WTC11 (cell line): Measurements from ENCODE around the gene FAM216B. TPM values are rescaled to one million over a fixed set of nuclear protein-coding genes. Genes with fewer than 3 reads are reported as not detected.

Experiments
- ATAC-seq: fragments of 200-7000 bp; cut with Tn5 transposase; 2 replicates; pipeline ENCODE4 v1.10.0; 2021; ENCODE audit warnings: mild to moderate bottlenecking, moderate library complexity
- CTCF ChIA-PET: fragments of 300-600 bp; sonication (Branson Sonifier 250); formaldehyde crosslinking; loops from one replicate; lab custom pipeline; 2021; ENCODE audit warnings: antibody characterized with exemption; lab: Charles Lee
- POLR2A ChIA-PET: fragments of 350-600 bp; sonication (Branson Sonifier 250); formaldehyde crosslinking; loops from one replicate; lab custom pipeline; 2021; ENCODE audit warnings: antibody characterized with exemption; lab: Charles Lee
- DNase-seq: peaks from one replicate; pipeline ENCODE4 v3.0.0; 2021; ENCODE audit warnings: low spot score
- H3K27ac Mint-ChIP-seq: 2 replicates; pipeline ENCODE4 v1.8.0; 2021; ENCODE audit warnings: mixed read lengths
- H3K27me3 Mint-ChIP-seq: 2 replicates; pipeline ENCODE4 v1.8.0; 2021; ENCODE audit warnings: low read depth, mild to moderate bottlenecking, moderate library complexity, mixed read lengths
- H3K36me3 Mint-ChIP-seq: 2 replicates; pipeline ENCODE4 v1.8.0; 2021; ENCODE audit warnings: mixed read lengths
- H3K4me1 Mint-ChIP-seq: 2 replicates; pipeline ENCODE4 v1.8.0; 2022; ENCODE audit warnings: mixed read lengths
- H3K4me3 Mint-ChIP-seq: 2 replicates; pipeline ENCODE4 v1.8.0; 2021; ENCODE audit warnings: mild to moderate bottlenecking, moderate library complexity, mixed read lengths
- H3K9me3 Mint-ChIP-seq: 2 replicates; pipeline ENCODE4 v1.8.0; 2021; ENCODE audit warnings: mixed read lengths
- ATF1 ChIP-seq: sonication (generic); formaldehyde crosslinking; IDR thresholded peaks from 2 replicates; pipeline ENCODE4 v1.8.1; 2023; ENCODE audit warnings: mild to moderate bottlenecking, moderate library complexity, missing genetic modification reagents
- FOXK1 ChIP-seq: sonication (generic); formaldehyde crosslinking; IDR thresholded peaks from 2 replicates; pipeline ENCODE4 v1.8.0; 2022; ENCODE audit warnings: mild to moderate bottlenecking, moderate library complexity, missing genetic modification reagents
- IRF2 ChIP-seq: sonication (generic); formaldehyde crosslinking; IDR thresholded peaks from 2 replicates; pipeline ENCODE4 v1.8.0; 2022; ENCODE audit warnings: low read depth, missing genetic modification reagents, borderline replicate concordance
- NFYB ChIP-seq: sonication (generic); formaldehyde crosslinking; conservative IDR thresholded peaks from 2 replicates; pipeline ENCODE4 v1.8.0; 2022; ENCODE audit warnings: low read depth, missing genetic modification reagents
- OVOL2 ChIP-seq: fragments of 250-450 bp; sonication (Bioruptor Pico); IDR thresholded peaks from 2 replicates; pipeline ENCODE4 v1.9.0; 2021; ENCODE audit warnings: mild to moderate bottlenecking, borderline replicate concordance
- ZNF138 ChIP-seq: sonication (generic); formaldehyde crosslinking; conservative IDR thresholded peaks from 2 replicates; pipeline ENCODE4 v1.8.1; 2022; ENCODE audit warnings: mild to moderate bottlenecking, moderate library complexity, missing genetic modification reagents
- ZNF219 ChIP-seq: sonication (generic); formaldehyde crosslinking; IDR thresholded peaks from 2 replicates; pipeline ENCODE4 v1.8.0; 2023; ENCODE audit warnings: missing genetic modification reagents, mild to moderate bottlenecking, borderline replicate concordance
- ZNF416 ChIP-seq: fragments of 250-450 bp; sonication (Bioruptor Pico); IDR thresholded peaks from 2 replicates; pipeline ENCODE4 v1.9.0; 2021; ENCODE audit warnings: mild to moderate bottlenecking, inconsistent platforms
- ZNF671 ChIP-seq: fragments of 250-450 bp; sonication (Bioruptor Pico); IDR thresholded peaks from 2 replicates; pipeline ENCODE4 v1.8.0; 2021; ENCODE audit warnings: mild to moderate bottlenecking
- total RNA-seq: library from RNA; stranded (reverse); gene quantifications from 3 replicates; pipeline ENCODE4 v1.2.3, GENCODE V29; 2021
- TF ChIP-seq, protein P1 (sequence below): sonication (generic); formaldehyde crosslinking; IDR thresholded peaks from 2 replicates; pipeline ENCODE4 v1.8.1; 2023; ENCODE audit warnings: mild to moderate bottlenecking, missing genetic modification reagents
- TF ChIP-seq, protein P2 (sequence below): sonication (generic); formaldehyde crosslinking; IDR thresholded peaks from 2 replicates; pipeline ENCODE4 v1.8.1; 2023; ENCODE audit warnings: mild to moderate bottlenecking, missing genetic modification reagents
- TF ChIP-seq, protein P3 (sequence below): sonication (generic); formaldehyde crosslinking; IDR thresholded peaks from 2 replicates; pipeline ENCODE4 v1.8.1; 2022; ENCODE audit warnings: low read depth, mild to moderate bottlenecking, moderate library complexity, missing genetic modification reagents, borderline replicate concordance
- TF ChIP-seq, protein P4 (sequence below): sonication (generic); formaldehyde crosslinking; IDR thresholded peaks from 2 replicates; pipeline ENCODE4 v1.8.1; 2022; ENCODE audit warnings: mild to moderate bottlenecking, missing genetic modification reagents, moderate library complexity, borderline replicate concordance
- TF ChIP-seq, protein P5 (sequence below): sonication (generic); formaldehyde crosslinking; IDR thresholded peaks from 2 replicates; pipeline ENCODE4 v1.8.0; 2022; ENCODE audit warnings: mild to moderate bottlenecking, missing genetic modification reagents
- TF ChIP-seq, protein P6 (sequence below): sonication (generic); formaldehyde crosslinking; IDR thresholded peaks from 2 replicates; pipeline ENCODE4 v1.8.0; 2022; ENCODE audit warnings: mild to moderate bottlenecking, missing genetic modification reagents
- TF ChIP-seq, protein P7 (sequence below): sonication (generic); formaldehyde crosslinking; IDR thresholded peaks from 2 replicates; pipeline ENCODE4 v1.8.0; 2023; ENCODE audit warnings: mild to moderate bottlenecking, missing genetic modification reagents
- TF ChIP-seq, protein P8 (sequence below): fragments of 250-450 bp; sonication (Bioruptor Pico); IDR thresholded peaks from 2 replicates; pipeline ENCODE4 v1.8.0; 2021; ENCODE audit warnings: mild to moderate bottlenecking
- TF ChIP-seq, protein P9 (sequence below): sonication (generic); formaldehyde crosslinking; IDR thresholded peaks from 2 replicates; pipeline ENCODE4 v1.8.1; 2023; ENCODE audit warnings: mild to moderate bottlenecking, missing genetic modification reagents, moderate library complexity

The FAM216B gene
- total RNA-seq, 1 experiment from 2014 or later = not detected

DNA sequence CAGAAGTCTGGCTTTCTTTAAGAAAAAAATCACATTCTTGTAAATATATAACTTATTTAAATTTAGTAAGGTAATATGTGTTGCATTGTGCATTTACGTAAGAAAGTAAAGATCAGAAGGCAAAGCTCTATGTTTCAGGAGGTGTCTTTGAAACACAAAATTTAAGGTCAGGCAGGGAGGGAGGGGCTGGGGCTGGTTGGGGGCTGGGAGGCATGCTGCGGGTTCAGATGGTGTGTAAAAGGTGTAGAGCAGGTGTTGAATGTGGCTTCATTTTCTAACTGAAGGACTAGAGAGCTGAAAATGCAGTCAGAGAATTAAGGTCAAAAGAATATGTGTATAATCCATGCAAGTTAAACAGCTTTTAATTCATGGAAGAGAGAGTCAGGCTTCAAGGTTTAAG, 14.3 kb downstream of the FAM216B start (continued):
- TF ChIP-seq ZNF138 = no peak
- TF ChIP-seq, protein P1, sequence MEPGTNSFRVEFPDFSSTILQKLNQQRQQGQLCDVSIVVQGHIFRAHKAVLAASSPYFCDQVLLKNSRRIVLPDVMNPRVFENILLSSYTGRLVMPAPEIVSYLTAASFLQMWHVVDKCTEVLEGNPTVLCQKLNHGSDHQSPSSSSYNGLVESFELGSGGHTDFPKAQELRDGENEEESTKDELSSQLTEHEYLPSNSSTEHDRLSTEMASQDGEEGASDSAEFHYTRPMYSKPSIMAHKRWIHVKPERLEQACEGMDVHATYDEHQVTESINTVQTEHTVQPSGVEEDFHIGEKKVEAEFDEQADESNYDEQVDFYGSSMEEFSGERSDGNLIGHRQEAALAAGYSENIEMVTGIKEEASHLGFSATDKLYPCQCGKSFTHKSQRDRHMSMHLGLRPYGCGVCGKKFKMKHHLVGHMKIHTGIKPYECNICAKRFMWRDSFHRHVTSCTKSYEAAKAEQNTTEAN (CRISPR knock-in tag) = no peak
- TF ChIP-seq NFYB (CRISPR knock-in tag) = no peak
- TF ChIP-seq, protein P2, sequence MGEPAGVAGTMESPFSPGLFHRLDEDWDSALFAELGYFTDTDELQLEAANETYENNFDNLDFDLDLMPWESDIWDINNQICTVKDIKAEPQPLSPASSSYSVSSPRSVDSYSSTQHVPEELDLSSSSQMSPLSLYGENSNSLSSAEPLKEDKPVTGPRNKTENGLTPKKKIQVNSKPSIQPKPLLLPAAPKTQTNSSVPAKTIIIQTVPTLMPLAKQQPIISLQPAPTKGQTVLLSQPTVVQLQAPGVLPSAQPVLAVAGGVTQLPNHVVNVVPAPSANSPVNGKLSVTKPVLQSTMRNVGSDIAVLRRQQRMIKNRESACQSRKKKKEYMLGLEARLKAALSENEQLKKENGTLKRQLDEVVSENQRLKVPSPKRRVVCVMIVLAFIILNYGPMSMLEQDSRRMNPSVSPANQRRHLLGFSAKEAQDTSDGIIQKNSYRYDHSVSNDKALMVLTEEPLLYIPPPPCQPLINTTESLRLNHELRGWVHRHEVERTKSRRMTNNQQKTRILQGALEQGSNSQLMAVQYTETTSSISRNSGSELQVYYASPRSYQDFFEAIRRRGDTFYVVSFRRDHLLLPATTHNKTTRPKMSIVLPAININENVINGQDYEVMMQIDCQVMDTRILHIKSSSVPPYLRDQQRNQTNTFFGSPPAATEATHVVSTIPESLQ = no peak

DNA sequence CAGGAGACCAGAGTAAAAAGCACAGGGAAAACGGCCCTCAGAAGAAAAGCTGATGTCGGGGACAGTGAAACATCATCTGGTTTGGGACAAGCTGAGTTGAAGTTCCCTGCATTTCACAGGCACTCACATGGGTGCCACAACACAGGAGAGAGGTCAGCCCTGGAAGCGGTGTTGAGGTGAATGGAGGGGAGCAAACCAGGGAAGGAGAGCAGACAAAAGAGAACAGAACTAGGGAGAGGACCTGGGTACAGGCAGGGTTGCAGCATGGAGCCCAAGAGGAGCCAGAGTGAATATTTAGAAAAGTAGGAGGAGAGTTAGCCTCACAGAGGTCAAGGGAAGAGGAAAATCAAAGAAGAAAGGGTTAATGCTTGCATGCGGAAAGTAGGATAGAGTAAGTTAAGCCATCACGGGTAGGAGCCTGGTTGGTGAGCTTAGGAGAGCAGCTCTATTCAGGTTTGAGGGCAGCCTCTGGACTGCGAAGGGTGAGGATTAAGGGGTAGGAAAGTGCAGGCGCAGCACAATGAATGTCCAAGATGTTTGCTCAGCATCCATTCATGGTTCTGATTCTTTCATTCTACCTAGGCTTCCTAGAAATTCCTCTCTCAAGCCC, 15.5 kb downstream of the FAM216B start:
- peaks cover 24% of the 10 kb centered on the region for H3K4me1 Mint-ChIP-seq
- peaks cover 6% of the 10 kb centered on the region; the same call in 1 of the 2 replicates for H3K36me3 Mint-ChIP-seq
- TF ChIP-seq, protein P3, sequence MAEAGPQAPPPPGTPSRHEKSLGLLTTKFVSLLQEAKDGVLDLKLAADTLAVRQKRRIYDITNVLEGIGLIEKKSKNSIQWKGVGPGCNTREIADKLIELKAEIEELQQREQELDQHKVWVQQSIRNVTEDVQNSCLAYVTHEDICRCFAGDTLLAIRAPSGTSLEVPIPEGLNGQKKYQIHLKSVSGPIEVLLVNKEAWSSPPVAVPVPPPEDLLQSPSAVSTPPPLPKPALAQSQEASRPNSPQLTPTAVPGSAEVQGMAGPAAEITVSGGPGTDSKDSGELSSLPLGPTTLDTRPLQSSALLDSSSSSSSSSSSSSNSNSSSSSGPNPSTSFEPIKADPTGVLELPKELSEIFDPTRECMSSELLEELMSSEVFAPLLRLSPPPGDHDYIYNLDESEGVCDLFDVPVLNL (CRISPR knock-in tag) = no peak
- TF ChIP-seq ATF1 (CRISPR knock-in tag) = no peak
- H3K27me3 Mint-ChIP-seq = no peaks in the 10 kb centered on the region
- no peak overlapping the region for H3K27ac Mint-ChIP-seq
- H3K4me3 Mint-ChIP-seq = no peak overlapping the region
- POLR2A ChIA-PET = no interaction called here
- CTCF ChIA-PET = interaction anchor here (0.6 to 1.2 kb wide), 2 partner anchors 10 to 227 kb away, joined by 3 to 4 read pairs; no protein-coding TSS in a partner anchor
- peaks cover 13% of the 10 kb centered on the region for H3K9me3 Mint-ChIP-seq
- ATAC-seq (peak; percentile 77), DNase-seq (no peak)

DNA sequence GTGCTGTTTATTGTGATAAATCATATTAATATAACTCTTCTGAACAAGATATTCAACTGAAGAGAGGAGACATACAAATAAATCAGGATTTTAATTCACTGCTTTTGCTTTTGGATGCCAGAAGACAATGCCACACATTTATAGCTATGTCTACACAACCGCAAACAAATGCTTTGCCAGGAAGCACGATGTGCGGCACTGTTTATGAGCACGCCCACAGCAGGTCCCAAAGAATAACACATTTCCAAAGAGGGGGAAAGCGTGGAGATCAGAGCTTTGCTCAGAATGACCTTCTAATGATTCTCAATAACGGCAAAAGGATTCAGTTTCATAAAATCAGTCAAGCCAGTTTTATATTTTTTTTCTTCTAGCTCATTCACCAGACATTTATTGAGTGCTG, 16.7 kb downstream of the FAM216B start:
- H3K27ac Mint-ChIP-seq = no peak overlapping the region; the same call in 1 of the 2 replicates
- no peak overlapping the region for H3K4me3 Mint-ChIP-seq
- TF ChIP-seq, protein P4, sequence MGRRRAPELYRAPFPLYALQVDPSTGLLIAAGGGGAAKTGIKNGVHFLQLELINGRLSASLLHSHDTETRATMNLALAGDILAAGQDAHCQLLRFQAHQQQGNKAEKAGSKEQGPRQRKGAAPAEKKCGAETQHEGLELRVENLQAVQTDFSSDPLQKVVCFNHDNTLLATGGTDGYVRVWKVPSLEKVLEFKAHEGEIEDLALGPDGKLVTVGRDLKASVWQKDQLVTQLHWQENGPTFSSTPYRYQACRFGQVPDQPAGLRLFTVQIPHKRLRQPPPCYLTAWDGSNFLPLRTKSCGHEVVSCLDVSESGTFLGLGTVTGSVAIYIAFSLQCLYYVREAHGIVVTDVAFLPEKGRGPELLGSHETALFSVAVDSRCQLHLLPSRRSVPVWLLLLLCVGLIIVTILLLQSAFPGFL (CRISPR knock-in tag) = no peak
- no peak for TF ChIP-seq ZNF416
- TF ChIP-seq, protein P5, sequence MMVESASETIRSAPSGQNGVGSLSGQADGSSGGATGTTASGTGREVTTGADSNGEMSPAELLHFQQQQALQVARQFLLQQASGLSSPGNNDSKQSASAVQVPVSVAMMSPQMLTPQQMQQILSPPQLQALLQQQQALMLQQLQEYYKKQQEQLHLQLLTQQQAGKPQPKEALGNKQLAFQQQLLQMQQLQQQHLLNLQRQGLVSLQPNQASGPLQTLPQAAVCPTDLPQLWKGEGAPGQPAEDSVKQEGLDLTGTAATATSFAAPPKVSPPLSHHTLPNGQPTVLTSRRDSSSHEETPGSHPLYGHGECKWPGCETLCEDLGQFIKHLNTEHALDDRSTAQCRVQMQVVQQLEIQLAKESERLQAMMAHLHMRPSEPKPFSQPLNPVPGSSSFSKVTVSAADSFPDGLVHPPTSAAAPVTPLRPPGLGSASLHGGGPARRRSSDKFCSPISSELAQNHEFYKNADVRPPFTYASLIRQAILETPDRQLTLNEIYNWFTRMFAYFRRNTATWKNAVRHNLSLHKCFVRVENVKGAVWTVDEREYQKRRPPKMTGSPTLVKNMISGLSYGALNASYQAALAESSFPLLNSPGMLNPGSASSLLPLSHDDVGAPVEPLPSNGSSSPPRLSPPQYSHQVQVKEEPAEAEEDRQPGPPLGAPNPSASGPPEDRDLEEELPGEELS (CRISPR knock-in tag) = no peak
- no peak for TF ChIP-seq ZNF671 (CRISPR knock-in tag)
- TF ChIP-seq, protein P6, sequence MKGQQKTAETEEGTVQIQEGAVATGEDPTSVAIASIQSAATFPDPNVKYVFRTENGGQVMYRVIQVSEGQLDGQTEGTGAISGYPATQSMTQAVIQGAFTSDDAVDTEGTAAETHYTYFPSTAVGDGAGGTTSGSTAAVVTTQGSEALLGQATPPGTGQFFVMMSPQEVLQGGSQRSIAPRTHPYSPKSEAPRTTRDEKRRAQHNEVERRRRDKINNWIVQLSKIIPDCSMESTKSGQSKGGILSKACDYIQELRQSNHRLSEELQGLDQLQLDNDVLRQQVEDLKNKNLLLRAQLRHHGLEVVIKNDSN = no peak
- TF ChIP-seq, protein P7, sequence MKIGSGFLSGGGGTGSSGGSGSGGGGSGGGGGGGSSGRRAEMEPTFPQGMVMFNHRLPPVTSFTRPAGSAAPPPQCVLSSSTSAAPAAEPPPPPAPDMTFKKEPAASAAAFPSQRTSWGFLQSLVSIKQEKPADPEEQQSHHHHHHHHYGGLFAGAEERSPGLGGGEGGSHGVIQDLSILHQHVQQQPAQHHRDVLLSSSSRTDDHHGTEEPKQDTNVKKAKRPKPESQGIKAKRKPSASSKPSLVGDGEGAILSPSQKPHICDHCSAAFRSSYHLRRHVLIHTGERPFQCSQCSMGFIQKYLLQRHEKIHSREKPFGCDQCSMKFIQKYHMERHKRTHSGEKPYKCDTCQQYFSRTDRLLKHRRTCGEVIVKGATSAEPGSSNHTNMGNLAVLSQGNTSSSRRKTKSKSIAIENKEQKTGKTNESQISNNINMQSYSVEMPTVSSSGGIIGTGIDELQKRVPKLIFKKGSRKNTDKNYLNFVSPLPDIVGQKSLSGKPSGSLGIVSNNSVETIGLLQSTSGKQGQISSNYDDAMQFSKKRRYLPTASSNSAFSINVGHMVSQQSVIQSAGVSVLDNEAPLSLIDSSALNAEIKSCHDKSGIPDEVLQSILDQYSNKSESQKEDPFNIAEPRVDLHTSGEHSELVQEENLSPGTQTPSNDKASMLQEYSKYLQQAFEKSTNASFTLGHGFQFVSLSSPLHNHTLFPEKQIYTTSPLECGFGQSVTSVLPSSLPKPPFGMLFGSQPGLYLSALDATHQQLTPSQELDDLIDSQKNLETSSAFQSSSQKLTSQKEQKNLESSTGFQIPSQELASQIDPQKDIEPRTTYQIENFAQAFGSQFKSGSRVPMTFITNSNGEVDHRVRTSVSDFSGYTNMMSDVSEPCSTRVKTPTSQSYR (CRISPR knock-in tag) = no peak
- TF ChIP-seq OVOL2 (CRISPR knock-in tag) = no peak
- TF ChIP-seq, protein P8, sequence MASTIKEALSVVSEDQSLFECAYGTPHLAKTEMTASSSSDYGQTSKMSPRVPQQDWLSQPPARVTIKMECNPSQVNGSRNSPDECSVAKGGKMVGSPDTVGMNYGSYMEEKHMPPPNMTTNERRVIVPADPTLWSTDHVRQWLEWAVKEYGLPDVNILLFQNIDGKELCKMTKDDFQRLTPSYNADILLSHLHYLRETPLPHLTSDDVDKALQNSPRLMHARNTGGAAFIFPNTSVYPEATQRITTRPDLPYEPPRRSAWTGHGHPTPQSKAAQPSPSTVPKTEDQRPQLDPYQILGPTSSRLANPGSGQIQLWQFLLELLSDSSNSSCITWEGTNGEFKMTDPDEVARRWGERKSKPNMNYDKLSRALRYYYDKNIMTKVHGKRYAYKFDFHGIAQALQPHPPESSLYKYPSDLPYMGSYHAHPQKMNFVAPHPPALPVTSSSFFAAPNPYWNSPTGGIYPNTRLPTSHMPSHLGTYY (CRISPR knock-in tag) = no peak
- no peak for TF ChIP-seq NFYB (CRISPR knock-in tag)
- no peak for TF ChIP-seq FOXK1 (CRISPR knock-in tag)
- no peak for TF ChIP-seq ZNF219 (CRISPR knock-in tag)
- TF ChIP-seq IRF2 (CRISPR knock-in tag) = no peak
- TF ChIP-seq, protein P9, sequence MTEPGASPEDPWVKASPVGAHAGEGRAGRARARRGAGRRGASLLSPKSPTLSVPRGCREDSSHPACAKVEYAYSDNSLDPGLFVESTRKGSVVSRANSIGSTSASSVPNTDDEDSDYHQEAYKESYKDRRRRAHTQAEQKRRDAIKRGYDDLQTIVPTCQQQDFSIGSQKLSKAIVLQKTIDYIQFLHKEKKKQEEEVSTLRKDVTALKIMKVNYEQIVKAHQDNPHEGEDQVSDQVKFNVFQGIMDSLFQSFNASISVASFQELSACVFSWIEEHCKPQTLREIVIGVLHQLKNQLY (CRISPR knock-in tag) = no peak

More for the DNA sequence above, 16.7 kb downstream of the FAM216B start:
- ChIA-PET POLR2A (no interaction called here), CTCF (no interaction called here)
- DNase-seq (no peak), ATAC-seq (no peak)
- H3K36me3 Mint-ChIP-seq = peaks cover 4% of the 10 kb centered on the region; the same call in 1 of the 2 replicates
- peaks cover 24% of the 10 kb centered on the region for H3K4me1 Mint-ChIP-seq
- peaks cover 8% of the 10 kb centered on the region for H3K9me3 Mint-ChIP-seq
- no peaks in the 10 kb centered on the region for H3K27me3 Mint-ChIP-seq
